Measurements from ENCODE around the gene KIF26B. TPM values are rescaled to one million over a fixed set of nuclear protein-coding genes. Genes with fewer than 3 reads are reported as not detected.
A peak's percentile ranks its signal among the peaks of the same experiment; 100 is the strongest.
"Not testable (repeated sequence)": the region's sequence is repeated elsewhere in the genome, so short reads cannot be mapped to it uniquely, and the experiment has no call there.

KIF26B gene
- total RNA-seq, 1 experiment from 2014 or later: 14.7 TPM

DNA sequence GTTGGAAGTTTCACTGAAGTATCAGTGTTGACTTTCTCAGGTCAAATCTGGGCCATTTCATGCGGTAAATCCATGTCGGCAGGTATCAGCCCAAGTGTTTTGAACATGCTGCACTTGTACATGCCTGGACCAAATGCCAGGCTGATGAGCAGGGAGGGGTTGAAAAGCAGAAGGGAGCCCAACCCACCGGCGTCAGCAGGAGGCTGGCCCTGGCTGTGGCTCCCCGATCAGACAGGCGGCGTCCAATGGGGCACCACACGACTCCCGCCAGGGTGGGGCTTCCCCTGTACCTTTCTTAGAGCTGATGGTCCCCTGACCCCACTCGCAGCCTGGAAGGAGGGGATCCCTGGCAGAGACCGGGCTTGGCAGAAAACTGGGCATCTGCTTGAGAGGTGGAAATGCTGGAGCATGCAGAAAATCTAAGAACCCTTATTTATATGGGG lies 540.0 kb downstream of the KIF26B start:
- no peak for DNase-seq (ENCODE audit: low spot score)

DNA sequence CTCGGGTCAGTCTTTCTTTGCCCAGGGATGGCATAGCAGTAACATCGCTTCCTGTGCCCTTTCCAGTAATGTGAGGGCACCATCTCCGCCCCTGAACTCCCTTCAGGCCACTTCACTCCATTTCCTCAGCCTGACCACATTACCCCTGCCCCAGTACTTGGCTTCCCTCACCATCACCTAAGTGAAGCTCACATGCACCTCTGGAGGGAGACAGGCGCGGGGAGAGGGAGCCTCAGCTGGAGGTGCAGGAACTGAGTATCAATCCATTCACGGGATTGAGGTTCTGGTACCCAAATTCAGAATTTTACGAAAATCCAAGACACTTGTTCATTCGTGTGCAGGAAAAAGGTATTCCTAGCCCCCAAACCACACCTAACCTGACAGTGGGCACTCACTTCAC lies 540.4 kb downstream of the KIF26B start:
- no peak for DNase-seq (ENCODE audit: low spot score)

DNA sequence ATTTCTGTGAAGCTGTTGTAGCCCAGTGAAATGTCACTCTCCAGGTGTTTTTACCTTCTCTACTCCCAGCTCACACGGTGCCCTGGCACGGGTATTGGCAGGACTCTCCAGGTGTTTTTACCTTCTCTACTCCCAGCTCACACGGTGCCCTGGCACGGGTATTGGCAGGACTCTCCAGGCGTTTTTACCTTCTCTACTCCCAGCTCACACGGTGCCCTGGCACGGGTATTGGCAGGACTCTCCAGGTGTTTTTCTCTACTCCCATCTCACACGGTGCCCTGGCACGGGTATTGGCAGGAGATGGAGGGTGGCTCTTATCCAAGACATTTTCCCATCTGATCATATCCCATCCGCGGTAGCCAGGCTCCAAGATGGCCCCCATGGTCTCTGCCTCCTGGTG lies 540.9 kb downstream of the KIF26B start:
- not testable (repeated sequence) for DNase-seq (ENCODE audit: low spot score)

DNA sequence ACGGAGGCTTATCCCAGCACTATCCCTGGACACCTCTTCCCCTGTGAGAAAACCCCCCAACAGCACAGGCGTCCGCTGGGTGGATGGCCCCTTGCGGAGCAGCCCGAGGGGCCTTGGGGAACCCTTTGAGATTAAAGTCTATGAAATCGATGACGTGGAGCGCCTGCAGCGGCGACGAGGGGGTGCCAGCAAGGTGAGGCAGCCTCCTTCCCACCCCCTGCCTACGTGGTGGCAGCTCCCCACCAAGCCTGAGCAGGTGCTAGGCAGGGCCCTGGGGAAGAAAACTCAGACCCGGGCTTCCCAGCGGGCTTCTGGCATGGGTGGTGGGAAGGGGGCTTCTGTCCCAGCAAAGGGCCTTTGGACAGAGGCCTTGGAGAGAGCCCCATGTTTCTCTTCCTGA lies 543.3 kb downstream of the KIF26B start:
- no peak for DNase-seq (ENCODE audit: low spot score)

DNA sequence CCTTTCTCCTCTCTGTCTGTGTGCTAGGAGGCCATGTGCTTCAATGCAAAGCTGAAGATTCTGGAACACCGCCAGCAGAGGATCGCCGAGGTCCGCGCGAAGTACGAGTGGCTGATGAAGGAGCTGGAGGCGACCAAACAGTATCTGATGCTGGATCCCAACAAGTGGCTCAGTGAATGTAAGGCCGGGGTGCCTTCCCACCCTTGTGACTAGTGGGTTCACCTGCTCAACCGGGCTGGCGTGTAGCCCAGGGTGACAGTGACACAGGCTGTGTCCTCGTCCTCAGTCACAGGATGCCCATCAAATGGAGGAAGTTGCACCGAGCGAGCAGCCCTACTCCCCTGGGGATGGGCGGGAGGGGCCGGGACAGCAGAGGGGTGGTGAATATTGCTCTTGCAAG lies 544.1 kb downstream of the KIF26B start:
- no peak for DNase-seq (ENCODE audit: low spot score)

DNA sequence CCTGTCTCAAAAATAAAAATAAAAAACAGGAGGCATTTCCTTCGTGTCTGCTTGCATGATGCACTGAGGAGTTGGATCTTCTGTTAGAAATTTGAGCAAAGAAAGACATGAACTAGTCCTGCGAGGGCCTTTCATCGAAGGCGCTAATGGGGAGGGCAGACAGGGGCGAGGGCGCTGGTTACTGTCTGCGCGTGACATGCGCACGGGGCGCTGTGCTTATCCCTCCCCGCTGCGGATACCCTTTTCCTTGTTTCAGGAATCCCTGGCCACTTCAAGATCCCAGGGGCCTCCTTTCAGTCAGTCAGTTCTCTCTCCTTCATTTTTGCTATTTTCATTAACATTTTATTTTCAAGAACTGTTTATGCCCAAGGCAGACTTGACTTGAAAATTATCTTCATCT lies 545.8 kb downstream of the KIF26B start:
- DNase-seq (ENCODE audit: low spot score): no peak

DNA sequence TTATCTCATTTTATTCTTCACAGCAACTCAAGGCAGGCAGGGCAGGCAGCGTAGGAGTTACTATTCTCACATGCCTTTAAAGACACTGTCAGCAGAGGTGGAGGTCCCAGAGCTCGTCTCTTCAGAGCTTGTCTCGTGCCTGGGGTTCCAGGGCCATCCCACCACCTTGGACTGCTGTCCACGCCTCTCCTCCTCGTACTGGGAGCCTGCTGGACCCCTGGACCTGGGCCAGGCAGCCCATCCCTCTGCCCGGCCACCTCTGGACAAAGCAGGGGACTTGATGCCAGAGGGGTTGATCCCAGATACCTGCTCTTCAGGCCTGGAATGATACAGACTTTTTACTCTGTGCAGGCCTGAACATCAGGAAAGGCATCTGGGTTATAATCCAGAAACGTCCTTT lies 546.8 kb downstream of the KIF26B start:
- DNase-seq (ENCODE audit: low spot score): no peak

DNA sequence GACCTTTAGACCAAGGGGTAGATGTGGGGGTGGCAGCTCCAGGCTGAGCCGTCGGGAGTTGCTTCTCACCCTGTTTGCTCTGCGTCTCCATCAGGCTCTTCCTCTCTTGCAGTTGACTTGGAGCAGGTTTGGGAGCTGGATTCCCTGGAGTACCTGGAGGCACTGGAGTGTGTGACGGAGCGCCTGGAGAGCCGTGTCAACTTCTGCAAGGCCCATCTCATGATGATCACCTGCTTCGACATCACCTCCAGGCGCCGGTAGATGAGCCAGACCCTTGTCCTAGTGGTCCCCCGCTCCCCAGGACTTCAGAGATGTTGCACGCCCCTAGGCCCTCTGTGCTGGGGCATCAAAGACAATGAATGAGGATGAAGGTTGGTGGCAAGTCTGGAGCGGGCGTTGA lies 547.6 kb downstream of the KIF26B start:
- no peak for DNase-seq (ENCODE audit: low spot score)

DNA sequence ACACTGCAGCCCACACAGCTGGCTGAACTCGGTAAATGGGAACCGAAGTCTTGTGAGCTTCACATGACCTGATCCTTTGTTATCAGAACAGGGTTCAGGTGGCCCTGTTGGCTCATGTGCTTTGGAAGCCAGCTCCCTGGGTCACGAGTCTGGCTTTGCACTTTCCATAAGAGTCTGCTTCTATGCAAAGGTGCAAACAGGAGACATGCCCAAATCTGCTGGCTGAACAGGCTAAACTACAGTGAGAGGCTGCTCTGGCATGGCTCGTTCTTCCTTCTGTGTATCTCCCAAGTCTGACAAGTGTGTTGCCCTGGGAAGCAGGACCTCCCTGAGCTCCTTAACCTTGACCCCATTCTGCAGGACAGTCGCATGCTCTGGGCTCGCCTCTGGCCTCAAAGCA lies 549.6 kb downstream of the KIF26B start:
- DNase-seq (ENCODE audit: low spot score): no peak

DNA sequence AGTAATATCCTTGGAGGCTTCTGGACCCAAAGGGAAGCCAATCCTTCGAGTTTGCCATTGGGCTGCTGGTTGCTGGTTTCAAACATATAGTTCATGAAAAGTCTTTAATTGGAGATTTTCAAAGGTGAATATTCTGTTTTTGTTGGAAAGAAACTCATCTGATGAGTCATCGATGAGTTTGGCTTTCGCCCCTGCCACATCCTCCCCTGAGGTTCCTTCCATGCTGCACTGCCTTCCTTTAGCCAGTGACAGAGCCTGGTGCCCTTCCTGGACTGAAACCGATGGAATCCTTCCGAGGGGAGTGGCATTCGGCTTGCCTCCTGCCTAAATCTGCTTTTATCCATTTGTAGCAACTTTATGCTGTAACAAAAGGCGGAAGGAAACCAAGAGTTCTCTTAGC lies 550.0 kb downstream of the KIF26B start:
- peak; percentile 48 for DNase-seq (ENCODE audit: low spot score)

DNA sequence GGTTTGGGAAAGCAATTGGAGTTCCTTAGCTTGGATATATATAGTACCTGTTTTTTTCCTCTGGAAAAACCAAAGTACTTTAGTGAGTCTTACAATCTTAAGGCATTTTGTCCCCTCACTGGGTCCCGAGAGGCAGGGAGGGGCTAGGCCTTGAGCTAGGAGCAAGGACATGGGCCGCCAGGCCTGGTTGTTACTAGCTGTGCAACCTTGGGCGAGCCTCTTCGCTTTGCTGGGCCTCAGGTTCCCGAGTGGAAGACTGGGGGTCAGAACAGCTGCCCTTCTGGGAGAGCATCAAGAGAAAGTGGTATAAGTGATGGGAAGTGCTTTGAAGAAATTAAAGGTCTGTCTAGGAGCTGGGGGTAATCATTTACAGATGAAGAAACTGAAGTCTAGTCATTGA lies 553.2 kb downstream of the KIF26B start:
- DNase-seq (ENCODE audit: low spot score): no peak

DNA sequence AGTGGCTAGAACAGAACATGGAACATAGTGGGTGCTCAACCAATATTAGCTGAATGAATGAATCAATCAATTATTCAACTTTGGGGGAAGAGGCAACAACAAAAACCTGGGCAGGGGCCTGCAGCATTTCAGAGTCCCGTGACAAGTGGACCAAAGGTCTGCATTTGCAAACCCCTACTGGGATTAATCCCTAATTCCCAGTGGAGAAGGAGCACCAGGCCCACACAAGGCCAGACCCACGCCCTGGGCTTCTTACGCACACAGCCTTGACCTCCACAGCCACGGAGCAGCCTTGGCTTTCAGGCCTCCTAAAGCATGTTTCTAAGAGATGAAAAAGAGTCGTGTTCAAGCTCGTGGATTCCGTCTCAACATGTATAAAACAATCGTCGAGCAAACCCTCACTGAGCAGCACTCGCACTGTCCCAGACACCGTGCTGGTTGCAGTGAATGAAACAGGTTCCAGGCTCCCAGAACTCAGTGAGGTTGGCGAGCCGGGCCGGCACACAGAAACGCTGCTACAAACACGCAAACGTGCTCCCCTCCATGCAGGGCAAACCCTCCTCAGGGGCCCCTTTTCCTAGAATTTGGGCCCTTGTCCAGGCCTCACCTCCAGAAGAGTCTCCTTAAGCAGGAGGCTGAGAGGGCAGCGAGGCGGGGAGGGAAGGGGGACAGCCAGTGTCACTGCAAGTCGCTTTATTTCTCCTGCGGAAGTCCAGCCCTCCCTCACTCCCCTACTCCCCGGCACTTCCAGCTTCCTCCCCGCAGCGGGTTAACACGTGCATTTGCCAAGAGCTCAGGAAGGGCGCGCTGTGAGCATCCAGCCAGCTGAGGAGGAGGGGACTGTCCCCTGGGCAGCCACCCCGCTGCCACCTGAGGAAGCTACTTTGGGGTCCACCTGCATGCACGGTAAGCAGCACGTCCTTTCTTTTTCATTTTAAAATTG lies 556.4 kb downstream of the KIF26B start:
- DNase-seq (ENCODE audit: low spot score): no peak

DNA sequence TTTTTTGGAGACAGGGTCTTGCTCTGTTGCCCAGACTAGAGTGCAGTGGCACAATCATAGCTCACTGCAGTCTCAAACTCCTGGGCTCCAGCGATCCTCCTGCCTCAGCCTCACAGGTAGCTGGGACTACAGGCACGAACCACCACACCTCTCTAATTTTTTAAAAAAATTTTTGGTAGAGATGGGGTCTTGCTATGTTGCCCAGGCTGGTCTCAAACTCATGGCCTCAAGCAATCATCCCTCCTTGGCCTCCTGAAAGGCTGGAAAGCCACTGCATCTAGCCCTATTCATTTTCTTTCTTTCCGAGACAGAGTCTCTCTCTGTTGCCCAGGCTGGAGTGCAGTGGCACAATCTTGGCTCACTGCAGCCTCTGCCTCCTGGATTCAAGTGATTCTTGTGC lies 559.2 kb downstream of the KIF26B start:
- not testable (repeated sequence) for DNase-seq (ENCODE audit: low spot score)

DNA sequence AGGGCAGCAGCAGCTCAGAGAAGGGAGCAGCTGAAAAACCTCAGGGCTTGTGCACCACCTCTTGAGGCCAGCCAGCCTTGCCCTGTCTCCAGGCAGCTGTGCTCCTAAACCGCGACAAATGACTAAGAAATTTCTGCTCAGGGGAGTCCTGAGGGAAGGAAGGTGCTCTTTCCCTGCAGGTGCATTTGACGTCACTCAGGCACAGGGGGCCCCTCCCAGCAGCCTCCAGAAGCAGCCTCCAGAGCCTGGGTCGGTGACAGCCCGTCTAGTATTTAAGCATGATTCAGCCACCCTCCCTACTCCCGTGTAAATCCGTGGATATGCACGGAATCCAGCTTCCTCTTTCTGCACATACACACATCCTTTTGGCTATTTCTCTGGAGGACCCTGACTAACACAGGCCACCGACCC lies 560.5 kb downstream of the KIF26B start:
- no peak for DNase-seq (ENCODE audit: low spot score)

DNA sequence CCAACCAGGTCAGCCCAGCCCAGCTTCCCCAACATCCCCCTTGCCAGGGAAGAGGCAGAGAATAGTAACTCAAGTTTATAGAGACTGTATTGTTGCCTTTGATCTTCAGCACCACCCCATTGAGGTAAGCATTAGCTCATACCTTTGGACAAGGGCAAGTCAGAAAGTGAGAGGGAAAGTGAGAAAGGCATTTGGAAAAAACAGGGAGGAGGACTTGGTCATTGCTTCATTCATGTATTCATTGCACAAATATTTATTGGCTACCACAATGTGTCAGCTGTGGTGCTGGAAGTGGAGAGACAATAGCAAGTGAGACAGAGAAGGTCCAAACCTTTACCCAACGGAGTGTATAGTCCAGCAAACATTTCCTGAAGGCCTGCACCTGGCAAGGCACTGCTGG lies 561.2 kb downstream of the KIF26B start:
- DNase-seq (ENCODE audit: low spot score): peak; percentile 63

DNA sequence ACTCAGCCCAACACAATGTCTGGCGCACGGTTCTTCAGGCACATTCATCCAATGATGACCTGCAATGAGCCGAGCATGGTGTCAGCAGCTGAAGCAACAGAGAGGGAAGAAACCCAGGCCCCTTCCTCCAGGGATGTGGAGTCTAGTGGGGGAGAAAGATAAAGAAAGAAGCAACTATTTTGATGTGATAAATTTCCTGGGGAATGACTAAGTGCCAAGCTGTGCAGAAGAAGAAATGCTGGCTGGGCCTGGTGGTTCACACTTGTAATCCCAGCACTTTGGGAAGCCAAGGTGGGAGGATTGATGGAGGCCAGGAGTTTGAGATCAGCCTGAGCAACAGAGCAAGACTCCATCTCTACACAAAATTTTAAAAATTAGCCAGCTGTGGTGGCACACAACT lies 561.8 kb downstream of the KIF26B start:
- no peak for DNase-seq (ENCODE audit: low spot score)

DNA sequence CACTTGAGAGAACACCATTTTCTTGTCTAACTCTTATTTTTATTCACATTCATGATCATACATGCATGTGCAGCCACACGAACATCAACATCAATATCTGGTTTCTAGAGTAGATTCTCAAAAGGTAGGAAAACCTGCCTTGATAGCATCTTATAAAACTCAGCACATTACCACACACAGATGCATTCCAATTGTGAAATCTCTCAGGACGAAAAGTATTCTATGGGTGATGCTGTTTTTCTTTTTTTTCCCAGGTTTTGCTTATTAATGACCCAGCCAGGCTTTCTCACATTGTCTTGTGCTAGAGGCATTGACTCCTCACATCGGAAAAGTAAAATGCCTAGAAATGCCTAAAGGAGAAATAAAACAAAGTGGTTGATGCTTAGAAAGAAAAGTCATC lies 562.8 kb downstream of the KIF26B start:
- no peak for DNase-seq (ENCODE audit: low spot score)

DNA sequence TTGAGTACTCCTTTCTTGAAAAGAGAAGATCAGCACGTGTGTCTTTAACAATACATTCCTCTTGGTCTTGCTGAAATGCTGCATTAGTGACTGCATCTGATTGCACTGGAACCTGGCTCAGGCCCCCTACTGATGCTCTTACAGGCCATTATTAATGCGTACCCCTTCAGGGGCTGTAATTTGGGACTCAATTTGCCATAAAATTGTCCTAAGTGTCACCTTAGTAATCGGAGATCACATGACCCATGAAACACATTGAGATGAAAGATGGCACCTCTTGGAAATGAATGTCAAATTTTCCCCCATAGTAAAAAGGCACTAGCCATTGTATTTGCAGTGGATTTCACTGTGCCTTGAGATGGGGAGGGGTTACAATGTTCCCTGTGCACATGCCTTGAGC lies 563.3 kb downstream of the KIF26B start:
- DNase-seq (ENCODE audit: low spot score): no peak

DNA sequence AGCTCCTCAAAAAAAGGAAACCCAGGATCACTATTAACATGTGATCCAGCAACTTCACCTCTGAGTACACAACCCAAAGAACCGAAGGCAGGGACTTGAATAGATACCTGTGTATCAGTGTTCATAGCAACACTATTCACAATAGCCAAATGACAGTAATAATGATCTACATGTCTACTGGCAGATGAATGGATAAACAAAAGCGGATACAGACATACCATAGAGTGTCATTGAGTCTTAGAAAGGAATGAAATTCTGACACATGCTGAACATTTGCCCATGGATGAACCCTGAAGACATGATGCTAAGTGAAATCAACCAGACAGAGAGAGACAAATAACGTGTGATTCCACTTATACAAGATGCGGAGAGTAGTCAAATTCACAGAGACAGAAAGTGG lies 564.2 kb downstream of the KIF26B start:
- DNase-seq (ENCODE audit: low spot score): no peak

DNA sequence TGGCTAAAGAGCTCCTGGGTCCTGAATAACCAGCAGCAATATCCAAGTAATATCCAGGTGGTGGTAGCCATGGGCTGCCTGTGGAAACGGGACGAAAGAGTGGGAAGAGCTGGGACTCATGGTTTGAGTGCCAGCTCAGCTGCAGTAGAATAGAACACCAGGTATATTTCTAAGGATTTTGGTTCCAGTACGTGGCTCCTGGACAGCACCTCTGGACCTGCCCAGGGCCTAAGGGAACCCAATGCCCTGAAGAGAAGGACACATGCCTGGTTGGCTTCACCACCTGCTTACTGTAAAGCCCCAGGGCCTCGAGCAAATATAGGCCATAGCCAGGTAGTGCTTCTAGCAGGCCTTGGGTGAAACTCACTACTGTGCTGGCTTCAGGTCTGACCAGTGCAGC lies 566.7 kb downstream of the KIF26B start:
- no peak for DNase-seq (ENCODE audit: low spot score)

DNA sequence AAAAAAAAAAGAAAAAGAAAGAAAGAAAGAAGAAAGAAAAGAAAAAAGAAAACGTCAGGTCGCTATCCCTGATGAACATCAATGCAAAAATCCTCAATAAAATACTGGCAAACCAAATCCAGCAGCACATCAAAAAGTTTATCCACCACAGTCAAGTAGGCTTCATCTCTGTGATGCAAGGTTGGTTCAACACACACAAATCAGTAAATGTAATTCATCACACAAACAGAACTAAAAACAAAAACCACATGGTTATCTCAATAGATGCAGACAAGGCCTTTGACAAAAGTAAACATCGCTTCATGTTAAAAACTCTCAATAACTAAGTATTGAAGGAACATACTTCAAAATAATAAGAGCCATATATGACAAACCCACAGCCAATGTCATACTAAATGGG lies 573.2 kb downstream of the KIF26B start:
- DNase-seq (ENCODE audit: low spot score): not testable (repeated sequence)

DNA sequence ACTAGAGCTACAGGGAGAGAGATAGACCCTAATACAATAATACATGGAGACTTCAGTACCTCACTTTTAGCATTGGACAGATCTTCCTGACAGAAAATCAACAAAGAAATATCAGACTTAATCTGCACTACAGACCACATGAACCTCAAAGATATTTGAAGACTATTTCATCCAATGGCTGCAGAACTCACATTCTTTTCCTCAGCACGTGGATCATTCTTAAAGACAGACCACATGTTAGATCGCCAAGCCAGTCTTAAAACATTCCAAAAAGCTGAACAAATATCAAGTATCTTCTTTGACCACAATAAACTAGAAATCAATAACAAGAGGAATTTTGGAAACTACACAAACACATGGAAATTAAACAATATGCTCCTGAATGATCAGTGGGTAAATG lies 576.0 kb downstream of the KIF26B start:
- DNase-seq (ENCODE audit: low spot score): no peak

DNA sequence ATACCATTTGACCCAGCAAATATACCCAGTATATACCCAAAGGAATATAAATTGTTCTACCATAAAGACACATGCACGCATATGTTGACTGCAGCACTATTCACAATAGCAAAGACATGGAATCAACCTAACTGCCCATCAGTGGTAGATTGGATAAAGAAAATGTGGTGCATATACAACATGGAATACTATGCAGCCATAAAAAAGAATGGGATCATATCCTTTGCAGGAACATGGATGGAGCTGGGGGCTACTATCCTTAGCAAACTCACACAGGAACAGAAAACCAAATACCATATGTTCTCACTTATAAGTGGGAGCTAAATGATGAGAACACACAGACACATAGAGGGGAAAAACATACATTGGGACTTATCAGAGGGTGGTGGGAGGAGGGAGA lies 585.6 kb downstream of the KIF26B start:
- DNase-seq (ENCODE audit: low spot score): not testable (repeated sequence)

DNA sequence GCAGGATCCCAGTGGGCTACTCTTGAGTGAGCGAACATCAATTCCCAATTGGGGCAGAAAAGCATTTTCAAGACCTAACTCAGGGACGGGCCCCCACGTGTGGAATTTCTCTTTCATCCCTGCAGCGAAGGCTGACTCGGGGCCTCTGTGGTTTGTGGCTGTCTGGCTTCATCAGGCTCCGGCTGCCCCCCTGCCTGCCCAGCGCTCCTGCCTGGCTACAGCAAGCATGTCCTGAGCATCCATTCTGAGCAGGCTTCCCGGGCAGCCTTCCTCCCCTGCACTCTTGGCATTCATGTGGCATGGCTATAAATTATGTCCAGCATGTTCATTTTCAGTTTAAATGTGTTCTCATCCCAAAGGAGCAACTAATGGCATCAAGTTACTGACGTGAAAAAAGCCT lies 588.1 kb downstream of the KIF26B start:
- no peak for DNase-seq (ENCODE audit: low spot score)
